A549 treated with dexamethasone at 1 μM for 4 hours (cell line): ENCODE results near the gene PKD1. TPM values are rescaled to one million over a fixed set of nuclear protein-coding genes. Genes with fewer than 3 reads are reported as not detected.

Experiments used
- total RNA-seq: library from RNA; stranded (reverse); fragments of 200-300 nt; extraction: Qiagen RNA extraction; gene quantifications from 5 replicates; pipeline ENCODE4 v1.2.3, GENCODE V29; 2022

Gene PKD1
- total RNA-seq: 24.4 to 50.2 TPM (median 45.8 TPM) in 5 replicates

DNA sequence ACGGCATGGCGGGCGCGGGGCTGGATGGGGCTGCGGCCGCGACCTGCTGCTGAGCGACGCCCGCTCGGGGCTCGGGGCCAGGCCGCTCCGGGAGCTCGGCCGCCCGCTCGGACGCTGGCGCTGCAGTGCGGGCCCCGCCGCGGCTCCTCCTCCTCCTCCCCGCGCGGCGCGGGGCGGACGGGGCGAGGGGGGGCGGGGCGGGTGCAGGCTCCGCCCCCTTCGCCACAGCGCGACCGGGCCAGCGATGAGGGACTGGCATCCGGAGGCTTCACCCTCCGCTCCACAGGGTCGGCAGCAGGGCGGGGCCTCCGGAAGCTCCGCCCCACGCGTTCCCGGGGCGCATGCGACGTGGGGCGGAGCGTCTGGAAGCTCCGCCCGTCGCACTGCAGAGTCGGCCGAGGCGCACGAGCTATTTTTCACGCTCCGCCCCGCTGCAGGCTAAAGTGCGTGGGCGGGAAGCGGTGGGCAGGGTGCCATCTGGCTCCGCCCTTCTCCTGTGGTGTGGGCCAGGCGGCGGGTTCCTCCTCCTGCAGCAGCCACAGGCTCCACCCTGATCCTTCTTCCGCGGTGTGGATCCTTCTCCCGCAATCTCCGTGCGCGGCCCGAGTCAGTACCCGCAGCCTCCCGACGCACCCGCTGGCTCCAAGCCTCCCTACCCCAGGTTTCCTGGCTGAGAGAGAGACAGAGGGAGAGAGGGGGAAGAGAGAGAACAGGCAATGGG, at the start of gene PKD1:
PKD1 (minus strand) TSS at position 129 of the 721 bp plus-strand sequence. CDS start 209 bp downstream, outside the sequence.

DNA sequence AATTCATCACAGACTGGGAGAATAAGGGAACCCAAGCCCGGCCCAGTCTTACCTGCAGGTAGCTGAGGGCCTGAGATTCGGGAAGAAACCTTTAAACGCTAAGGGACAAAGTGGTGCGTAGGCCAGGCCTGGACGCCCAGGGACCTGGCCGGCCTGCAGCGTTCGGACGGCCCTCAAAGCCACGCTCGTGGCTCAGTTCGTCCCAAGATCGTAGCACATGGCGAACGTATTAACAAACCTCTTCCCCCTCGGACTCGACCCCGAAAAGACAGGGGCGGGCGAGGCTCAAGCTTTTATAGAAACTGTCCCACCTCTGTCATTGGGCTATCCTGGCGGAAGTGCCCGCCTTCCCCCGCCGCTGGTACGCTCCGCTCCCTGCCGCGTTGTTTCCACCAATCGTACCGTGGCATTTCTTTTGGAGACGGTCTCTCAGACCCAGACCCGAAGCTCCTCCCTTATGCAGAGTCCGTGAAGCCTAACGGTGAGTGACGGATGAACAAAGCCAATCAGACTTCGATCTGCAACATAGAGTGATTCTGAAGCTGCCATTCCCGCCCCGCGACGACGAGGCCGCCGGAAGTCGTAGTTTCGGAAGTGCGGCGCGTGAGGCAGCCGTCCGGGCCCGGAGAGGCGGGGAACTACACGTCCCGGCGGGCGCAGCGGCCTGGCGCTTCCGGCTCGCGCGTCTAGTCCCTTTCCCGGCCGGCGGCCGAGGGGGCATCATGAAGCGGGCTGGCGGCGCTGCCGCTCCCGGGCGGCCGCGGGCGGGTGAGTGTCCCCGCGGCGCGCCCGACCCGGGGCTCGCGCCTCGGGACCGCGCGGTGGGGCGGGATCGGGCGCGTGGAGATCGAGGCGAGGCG, 19.6 kb upstream of the PKD1 start, which contains the start of gene TRAF7:
TRAF7 (plus strand) TSS at position 692 of the 860 bp plus-strand sequence. CDS start 8,139 bp downstream, outside the sequence.

DNA sequence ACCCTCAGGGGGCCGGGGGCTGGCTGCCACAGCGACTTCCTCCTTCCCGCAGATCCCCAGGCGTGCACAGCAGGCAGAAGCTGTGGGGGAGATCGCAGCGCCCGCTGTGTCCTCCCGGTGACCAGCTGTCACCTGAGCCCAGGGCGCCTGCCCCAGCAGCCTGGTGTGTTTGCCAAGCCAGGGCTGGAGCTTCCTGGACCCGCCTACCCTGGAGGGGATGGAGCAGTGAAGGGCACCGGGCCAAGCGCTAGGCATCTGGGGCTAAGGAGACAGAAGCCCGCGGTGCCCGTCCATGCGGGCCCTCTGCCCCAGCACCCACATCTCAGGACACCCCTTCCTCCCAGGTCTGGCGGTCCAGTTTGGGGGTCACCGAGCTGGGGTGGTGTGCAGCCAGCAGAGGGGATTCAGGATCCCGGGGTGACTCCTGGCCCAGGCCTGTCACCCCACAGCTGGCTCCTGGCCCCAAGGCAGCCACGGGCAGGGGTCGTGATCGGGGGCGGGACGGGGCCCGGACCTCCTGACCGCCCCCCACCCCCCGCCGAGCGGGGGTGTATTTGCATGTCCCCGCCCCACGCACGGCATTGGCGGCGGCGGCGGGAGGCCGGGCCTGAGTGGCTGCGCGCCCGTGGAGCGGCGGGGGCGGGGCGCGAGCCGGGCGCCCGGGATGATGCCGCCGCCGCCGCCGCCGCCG, 12.4 kb upstream of the PKD1 start, which contains the start of gene RAB26:
RAB26 (plus strand) TSS at position 645 of the 691 bp plus-strand sequence. CDS start 159 bp downstream, outside the sequence.

DNA sequence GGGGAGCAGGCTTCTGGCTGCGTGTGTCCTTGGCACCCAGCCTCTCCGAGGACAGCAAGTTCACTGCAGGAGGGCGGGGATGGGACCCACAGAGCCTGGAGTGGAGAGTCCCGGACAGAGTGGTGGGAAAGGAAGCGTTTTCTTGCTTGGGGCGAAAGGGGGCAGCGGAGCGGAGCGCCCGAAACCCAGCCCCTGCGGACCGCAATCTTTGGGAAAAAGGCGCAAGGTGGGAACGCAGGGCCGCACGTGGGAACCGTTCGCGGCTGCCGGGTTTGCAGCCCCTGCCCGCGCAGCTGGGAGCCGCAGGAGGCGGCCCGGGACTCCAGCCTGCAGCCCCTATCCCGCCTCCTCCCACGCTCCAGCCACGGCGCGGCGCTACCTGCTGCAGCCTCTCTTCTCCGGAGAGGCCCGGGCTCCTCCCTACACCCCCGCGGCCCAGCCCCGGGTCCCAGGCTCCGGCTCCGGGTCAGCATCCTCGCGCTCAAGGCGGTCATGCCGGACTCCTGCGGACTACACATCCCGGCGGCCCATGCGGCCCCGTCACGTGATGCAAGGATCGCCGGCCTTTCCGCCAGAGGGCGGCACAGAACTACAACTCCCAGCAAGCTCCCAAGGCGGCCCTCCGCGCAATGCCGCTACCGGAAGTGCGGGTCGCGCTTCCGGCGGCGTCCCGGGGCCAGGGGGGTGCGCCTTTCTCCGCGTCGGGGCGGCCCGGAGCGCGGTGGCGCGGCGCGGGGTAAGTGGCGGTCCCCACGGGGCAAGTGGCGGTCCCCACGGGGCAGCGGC, 88.2 kb downstream of the PKD1 start, which contains the start of the genes NTHL1 and TSC2:
NTHL1 (minus strand) TSS at position 505 of the 786 bp plus-strand sequence; CDS start at position 494, 11 bp downstream.
TSC2 (plus strand) TSS at position 656 of the 786 bp plus-strand sequence. CDS start 631 bp downstream, outside the sequence.

Other genes with a start within 250 kb of the PKD1 start
- gene HS3ST6, start 217.5 kb downstream of the PKD1 start, total RNA-seq: 1.2 to 1.9 TPM (median 1.6 TPM) in 5 replicates
- 32.7 to 40.4 TPM (median 38.3 TPM) in 5 replicates for gene MSRB1, start 192.7 kb downstream of the PKD1 start, total RNA-seq
- gene RPL3L, start 181.2 kb downstream of the PKD1 start, total RNA-seq: 0.08 to 0.14 TPM in 2 of 5 replicates, not detected in the others
- 258 to 328 TPM (median 268 TPM) in 5 replicates for gene NDUFB10, start 176.4 kb downstream of the PKD1 start, total RNA-seq
- 3,451 to 5,688 TPM (median 5,221 TPM) in 5 replicates for gene RPS2, start 171.1 kb downstream of the PKD1 start, total RNA-seq
- not detected in 5 replicates for gene RNF151, start 169.0 kb downstream of the PKD1 start, total RNA-seq
- gene TBL3, start 163.8 kb downstream of the PKD1 start, total RNA-seq: 30.0 to 38.7 TPM (median 34.9 TPM) in 5 replicates
- gene NOXO1, start 154.4 kb downstream of the PKD1 start, total RNA-seq: 0.12 to 0.18 TPM (median 0.17 TPM) in 5 replicates
- 26.9 to 43.1 TPM (median 39.8 TPM) in 5 replicates for gene GFER, start 151.7 kb downstream of the PKD1 start, total RNA-seq
- 5.7 to 7.4 TPM (median 6.8 TPM) in 5 replicates for gene SYNGR3, start 145.9 kb downstream of the PKD1 start, total RNA-seq
- gene ZNF598, start 126.1 kb downstream of the PKD1 start, total RNA-seq: 35.1 to 67.2 TPM (median 61.5 TPM) in 5 replicates
- gene NPW, start 116.1 kb downstream of the PKD1 start, total RNA-seq: 0.79 to 1.2 TPM (median 1.0 TPM) in 5 replicates
- 45.5 to 66.1 TPM (median 65.3 TPM) in 5 replicates for gene NHERF2, start 109.0 kb downstream of the PKD1 start, total RNA-seq
- gene NTHL1, start 88.1 kb downstream of the PKD1 start, total RNA-seq: 36.7 to 40.8 TPM (median 39.4 TPM) in 5 replicates
- gene TSC2, start 87.9 kb downstream of the PKD1 start, total RNA-seq: 18.8 to 50.4 TPM (median 40.2 TPM) in 5 replicates
- gene RAB26, start 12.7 kb upstream of the PKD1 start, total RNA-seq: 1.5 to 4.0 TPM (median 3.2 TPM) in 5 replicates
- 34.4 to 68.4 TPM (median 62.9 TPM) in 5 replicates for gene TRAF7, start 19.9 kb upstream of the PKD1 start, total RNA-seq
- gene CASKIN1, start 60.7 kb upstream of the PKD1 start, total RNA-seq: 0.21 to 0.58 TPM (median 0.39 TPM) in 5 replicates
- gene MLST8, start 69.6 kb upstream of the PKD1 start, total RNA-seq: 35.5 to 57.2 TPM (median 52.5 TPM) in 5 replicates
- gene BRICD5, start 75.0 kb upstream of the PKD1 start, total RNA-seq: 3.0 to 4.5 TPM (median 3.8 TPM) in 5 replicates
- gene PGP, start 78.9 kb upstream of the PKD1 start, total RNA-seq: 16.1 to 28.0 TPM (median 27.5 TPM) in 5 replicates
- 14.1 to 26.2 TPM (median 24.4 TPM) in 5 replicates for gene E4F1, start 87.7 kb upstream of the PKD1 start, total RNA-seq
- gene DNASE1L2, start 100.5 kb upstream of the PKD1 start, total RNA-seq: 0.54 to 1.3 TPM (median 1.1 TPM) in 5 replicates
- gene ECI1, start 115.7 kb upstream of the PKD1 start, total RNA-seq: 47.2 to 75.5 TPM (median 70.7 TPM) in 5 replicates
- 258 to 289 TPM (median 262 TPM) in 5 replicates for gene RNPS1, start 132.2 kb upstream of the PKD1 start, total RNA-seq
- gene ABCA3, start 204.8 kb upstream of the PKD1 start, total RNA-seq: 15.9 to 23.7 TPM (median 20.9 TPM) in 5 replicates